ENCODE measurements around the gene TCF3. TPM values are rescaled to one million over a fixed set of nuclear protein-coding genes. Genes with fewer than 3 reads are reported as not detected.
A peak's percentile ranks its signal among the peaks of the same experiment; 100 is the strongest.

Gene TCF3
- total and polyA plus RNA-seq, 10 of the 15 experiments (the other 5 are each of a cell fraction or from before 2014, with no cell fraction given), result 6.7 to 282 (median 70.7) TPM

DNA sequence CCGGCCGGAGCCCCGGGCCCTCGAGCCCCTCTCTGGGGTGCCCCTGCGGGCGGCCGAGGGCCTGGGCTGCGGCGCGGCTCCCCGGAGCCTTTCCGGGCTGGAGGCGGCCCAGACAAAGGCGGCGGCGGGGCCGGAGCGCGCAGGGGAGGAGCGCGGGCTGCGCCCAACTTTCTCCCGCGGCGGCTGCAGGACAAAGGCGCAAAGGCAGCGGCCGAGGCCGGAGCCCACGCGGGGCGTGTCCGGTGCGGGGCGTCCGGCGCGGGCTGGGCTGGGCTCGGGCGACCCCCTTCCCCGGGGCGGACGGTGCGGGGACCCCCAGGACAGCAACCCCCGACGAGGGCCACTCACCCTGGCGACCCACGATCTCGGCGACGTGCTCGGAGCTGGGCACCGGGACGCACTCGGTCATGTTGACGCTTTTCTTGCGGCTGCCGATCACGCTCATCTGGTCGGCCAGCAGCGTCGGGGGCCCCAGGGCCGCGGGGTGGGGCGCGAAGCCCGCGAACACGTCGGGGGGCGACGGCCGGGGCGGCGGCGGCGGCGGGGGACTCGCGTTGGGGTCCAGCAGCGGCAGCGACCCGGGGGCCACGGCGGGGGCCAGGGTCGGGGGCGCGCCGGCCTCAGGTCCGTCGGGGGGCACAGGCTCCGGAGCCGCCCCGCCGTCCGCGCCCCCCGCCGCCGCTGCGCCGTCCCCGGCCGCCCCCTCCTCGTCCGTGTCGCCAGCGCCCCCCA is 85.1 kb downstream of the TCF3 start:
- Histone ChIP-seq H4K20me1 (ENCODE audit: control insufficient read depth, insufficient read depth) (no peaks in the 10 kb centered on the region), H3K79me2 (ENCODE audit: control insufficient read depth, insufficient read depth, low read length) (no peaks in the 10 kb centered on the region), H3K27ac (ENCODE audit: control insufficient read depth, insufficient read depth) (no peak overlapping the region), H2AFZ (ENCODE audit: control insufficient read depth, low read depth, low read length) (no peak overlapping the region), H3K4me2 (ENCODE audit: control insufficient read depth, insufficient read depth) (peak overlapping the region; percentile 25; the same call in 1 of the 2 replicates), H3K4me3 (peak overlapping the region; percentile 57; the same call in 1 of the 2 replicates), H3K4me1 (ENCODE audit: control insufficient read depth, insufficient read depth, low read length) (no peaks in the 10 kb centered on the region), H3K9ac (ENCODE audit: control insufficient read depth, insufficient read depth, low read length) (no peak overlapping the region; the same call in 1 of the 2 replicates), H3K9me3 (replicated peaks; ENCODE audit: control insufficient read depth, insufficient read depth, low read length) (no peaks in the 10 kb centered on the region), H3K27me3 (replicated peaks in 1 of 2; ENCODE audit: control insufficient read depth in 2 of 2, insufficient read depth in 2 of 2, low read length in 1 of 2) (no peaks in the 10 kb centered on the region), H3K36me3 (ENCODE audit: control insufficient read depth in 2 of 2, insufficient read depth in 2 of 2, low read length in 1 of 2) (no peaks in the 10 kb centered on the region)
- no TSS peak for BruUV-seq (replicated peaks)
- POLR2A ChIA-PET, result interaction anchor here (0.6 kb wide), 1 partner anchor 95 kb away, joined by 5 read pairs; no protein-coding TSS in a partner anchor
- FAIRE-seq (no peak), DNase-seq (ENCODE audit: low read depth, low spot score) (no peak), ATAC-seq (peak; percentile 48)
- in situ Hi-C loops (cut with MboI), result no loop called here
- SMC1A ChIA-PET (ENCODE audit: uncharacterized antibody, unreplicated experiment), result no interaction called here
- CTCF ChIA-PET, result no interaction called here
- WGBS (ENCODE audit: insufficient coverage, insufficient replicate concordance, low lambda C conversion rate, missing lambda C conversion rate), result 21% methylated on average over 55 of the region's 108 CpGs
- RAD21 ChIA-PET (ENCODE audit: unreplicated experiment), result no interaction called here
- TF ChIP-seq SUZ12 (IDR thresholded peaks at IDR 0.05; ENCODE audit: unreplicated experiment) (peak; percentile 60), GATAD2B (conservative IDR thresholded peaks at IDR 0.05; ENCODE audit: low read depth) (0 out of 2 replicates have a peak, but pooled peaks have one; percentile 30), IKZF1 (conservative IDR thresholded peaks at IDR 0.05) (peak; percentile 29; the same call in 1 of the 2 replicates), BACH1 (IDR thresholded peaks at IDR 0.05; ENCODE audit: borderline replicate concordance) (peak; percentile 28; the same call in 1 of the 2 replicates), LARP7 (IDR thresholded peaks at IDR 0.05) (0 out of 2 replicates have a peak, but pooled peaks have one; percentile 31), TAF1 (IDR thresholded peaks at IDR 0.05; ENCODE audit: borderline replicate concordance, low read depth, low read length) (no peak)
- intact Hi-C loops (cut with micrococcal nuclease; ENCODE audit: unreplicated experiment), result no loop called here

Measured in GM12878 (cell line).